ENCODE results near the gene MRTFA.

DNA sequence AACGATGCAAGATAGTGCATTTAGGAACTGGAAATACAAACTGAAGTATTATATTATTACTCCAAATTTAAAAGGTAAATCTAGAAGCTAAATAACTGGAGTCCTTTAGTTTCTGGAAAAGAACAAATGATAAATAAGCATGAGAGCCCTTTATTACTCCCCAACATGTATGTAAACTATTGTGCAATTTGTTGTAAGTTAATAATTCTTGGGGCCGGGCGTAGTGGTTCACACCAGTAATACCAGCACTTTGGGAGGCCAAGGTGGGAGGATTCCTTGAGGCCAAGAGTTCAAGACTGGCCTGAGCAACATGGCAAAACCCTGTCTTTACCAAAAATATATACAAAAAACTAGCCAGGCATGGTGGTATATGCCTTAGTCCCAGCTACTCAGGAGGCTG is 255.1 kb downstream of the MRTFA start:
- TF ChIP-seq POLR2A (IDR thresholded peaks at IDR 0.05), result no peak
- TF ChIP-seq EP300 (IDR thresholded peaks at IDR 0.05), result no peak
